ENCODE results near the gene LRRC61. TPM values are rescaled to one million over a fixed set of nuclear protein-coding genes. Genes with fewer than 3 reads are reported as not detected.
A peak's percentile ranks its signal among the peaks of the same experiment; 100 is the strongest.

Gene LRRC61
- total RNA-seq, 1 experiment from 2014 or later = 48.1 TPM

DNA sequence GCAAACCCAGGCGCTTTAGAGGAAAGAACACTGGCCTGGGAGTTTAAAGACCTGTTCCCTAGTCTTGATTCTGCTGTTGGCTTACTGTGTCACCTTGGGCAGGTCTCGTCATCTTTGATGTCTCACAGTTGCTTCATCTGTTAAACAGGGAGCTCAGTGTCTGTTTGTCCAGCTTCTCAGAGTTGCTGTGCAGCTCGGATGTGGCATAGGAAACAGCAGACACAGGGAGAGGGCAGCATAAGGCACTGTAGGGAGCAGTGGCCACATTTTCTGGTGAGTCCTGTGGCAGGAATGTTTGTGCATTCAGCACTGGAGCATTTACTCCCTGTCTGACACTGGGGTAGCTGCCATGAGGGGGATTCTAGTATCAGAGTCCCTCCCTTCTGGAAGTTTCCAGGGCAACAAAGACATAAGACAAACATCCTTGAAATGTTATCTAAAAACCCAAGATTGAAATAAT is 47.5 kb downstream of the LRRC61 start:
- Histone ChIP-seq H3K36me3 (ENCODE audit: insufficient read depth, low read length, poor library complexity, severe bottlenecking) (peaks cover 28% of the 10 kb centered on the region), H3K4me1 (ENCODE audit: insufficient read depth, low read length, poor library complexity, severe bottlenecking) (peaks cover 23% of the 10 kb centered on the region), H3K27ac (ENCODE audit: low read depth, low read length, poor library complexity, severe bottlenecking) (peak overlapping the region; percentile 97), H3K9me3 (ENCODE audit: low read depth, low read length, poor library complexity, severe bottlenecking) (no peaks in the 10 kb centered on the region), H3K4me3 (ENCODE audit: low read depth, low read length, poor library complexity, severe bottlenecking) (peak overlapping the region; percentile 96), H3K27me3 (replicated peaks; ENCODE audit: insufficient read depth, low read depth, low read length, poor library complexity) (no peaks in the 10 kb centered on the region)
- no peak for TF ChIP-seq EZH2 (IDR thresholded peaks at IDR 0.05; ENCODE audit: borderline replicate concordance, low read depth, low read length, poor library complexity, severe bottlenecking)
- TF ChIP-seq, protein P1, sequence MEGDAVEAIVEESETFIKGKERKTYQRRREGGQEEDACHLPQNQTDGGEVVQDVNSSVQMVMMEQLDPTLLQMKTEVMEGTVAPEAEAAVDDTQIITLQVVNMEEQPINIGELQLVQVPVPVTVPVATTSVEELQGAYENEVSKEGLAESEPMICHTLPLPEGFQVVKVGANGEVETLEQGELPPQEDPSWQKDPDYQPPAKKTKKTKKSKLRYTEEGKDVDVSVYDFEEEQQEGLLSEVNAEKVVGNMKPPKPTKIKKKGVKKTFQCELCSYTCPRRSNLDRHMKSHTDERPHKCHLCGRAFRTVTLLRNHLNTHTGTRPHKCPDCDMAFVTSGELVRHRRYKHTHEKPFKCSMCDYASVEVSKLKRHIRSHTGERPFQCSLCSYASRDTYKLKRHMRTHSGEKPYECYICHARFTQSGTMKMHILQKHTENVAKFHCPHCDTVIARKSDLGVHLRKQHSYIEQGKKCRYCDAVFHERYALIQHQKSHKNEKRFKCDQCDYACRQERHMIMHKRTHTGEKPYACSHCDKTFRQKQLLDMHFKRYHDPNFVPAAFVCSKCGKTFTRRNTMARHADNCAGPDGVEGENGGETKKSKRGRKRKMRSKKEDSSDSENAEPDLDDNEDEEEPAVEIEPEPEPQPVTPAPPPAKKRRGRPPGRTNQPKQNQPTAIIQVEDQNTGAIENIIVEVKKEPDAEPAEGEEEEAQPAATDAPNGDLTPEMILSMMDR (conservative IDR thresholded peaks at IDR 0.05; ENCODE audit: low read depth, low read length) = no peak
- BruUV-seq (replicated peaks) = TSS peak; percentile 23
- intact Hi-C loops (cut with micrococcal nuclease; ENCODE audit: unreplicated experiment) = no loop called here
- ChIA-PET CTCF (no interaction called here), POLR2A (ENCODE audit: low non-redundant PET) (no interaction called here)
- no peak for DNase-seq (ENCODE audit: low spot score)

DNA sequence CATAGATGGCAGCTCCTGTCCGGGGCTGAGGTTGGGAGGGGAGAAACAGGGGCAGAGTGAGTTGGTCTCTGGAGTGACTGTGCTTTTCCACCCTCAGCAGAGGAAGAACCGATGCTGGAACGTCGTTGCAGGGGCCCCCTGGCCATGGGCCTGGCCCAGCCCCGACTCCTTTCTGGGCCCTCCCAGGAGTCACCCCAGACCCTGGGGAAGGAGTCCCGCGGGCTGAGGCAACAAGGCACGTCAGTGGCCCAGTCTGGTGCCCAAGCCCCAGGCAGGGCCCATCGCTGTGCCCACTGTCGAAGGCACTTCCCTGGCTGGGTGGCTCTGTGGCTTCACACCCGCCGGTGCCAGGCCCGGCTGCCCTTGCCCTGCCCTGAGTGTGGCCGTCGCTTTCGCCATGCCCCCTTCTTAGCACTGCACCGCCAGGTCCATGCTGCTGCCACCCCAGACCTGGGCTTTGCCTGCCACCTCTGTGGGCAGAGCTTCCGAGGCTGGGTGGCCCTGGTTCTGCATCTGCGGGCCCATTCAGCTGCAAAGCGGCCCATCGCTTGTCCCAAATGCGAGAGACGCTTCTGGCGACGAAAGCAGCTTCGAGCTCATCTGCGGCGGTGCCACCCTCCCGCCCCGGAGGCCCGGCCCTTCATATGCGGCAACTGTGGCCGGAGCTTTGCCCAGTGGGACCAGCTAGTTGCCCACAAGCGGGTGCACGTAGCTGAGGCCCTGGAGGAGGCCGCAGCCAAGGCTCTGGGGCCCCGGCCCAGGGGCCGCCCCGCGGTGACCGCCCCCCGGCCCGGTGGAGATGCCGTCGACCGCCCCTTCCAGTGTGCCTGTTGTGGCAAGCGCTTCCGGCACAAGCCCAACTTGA is 48.2 kb downstream of the LRRC61 start:
- Histone ChIP-seq H3K4me1 (ENCODE audit: insufficient read depth, low read length, poor library complexity, severe bottlenecking) (peaks cover 30% of the 10 kb centered on the region), H3K36me3 (ENCODE audit: insufficient read depth, low read length, poor library complexity, severe bottlenecking) (peaks cover 28% of the 10 kb centered on the region), H3K27ac (ENCODE audit: low read depth, low read length, poor library complexity, severe bottlenecking) (peak overlapping the region; percentile 97), H3K4me3 (ENCODE audit: low read depth, low read length, poor library complexity, severe bottlenecking) (no peak overlapping the region), H3K9me3 (ENCODE audit: low read depth, low read length, poor library complexity, severe bottlenecking) (no peaks in the 10 kb centered on the region), H3K27me3 (replicated peaks; ENCODE audit: insufficient read depth, low read depth, low read length, poor library complexity) (no peaks in the 10 kb centered on the region)
- intact Hi-C loops (cut with micrococcal nuclease; ENCODE audit: unreplicated experiment) = no loop called here
- BruUV-seq (replicated peaks) = no TSS peak
- DNase-seq (ENCODE audit: low spot score) = no peak
- ChIA-PET CTCF (no interaction called here), POLR2A (ENCODE audit: low non-redundant PET) (no interaction called here)
- TF ChIP-seq EZH2 (IDR thresholded peaks at IDR 0.05; ENCODE audit: borderline replicate concordance, low read depth, low read length, poor library complexity, severe bottlenecking) = no peak
- TF ChIP-seq, protein P1 (conservative IDR thresholded peaks at IDR 0.05; ENCODE audit: low read depth, low read length) = no peak

DNA sequence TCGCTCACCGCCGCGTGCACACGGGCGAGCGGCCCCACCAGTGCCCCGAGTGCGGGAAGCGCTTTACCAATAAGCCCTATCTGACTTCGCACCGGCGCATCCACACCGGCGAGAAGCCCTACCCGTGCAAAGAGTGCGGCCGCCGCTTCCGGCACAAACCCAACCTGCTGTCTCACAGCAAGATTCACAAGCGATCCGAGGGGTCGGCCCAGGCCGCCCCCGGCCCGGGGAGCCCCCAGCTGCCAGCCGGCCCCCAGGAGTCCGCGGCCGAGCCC is 48.8 kb downstream of the LRRC61 start:
- Histone ChIP-seq H3K27ac (ENCODE audit: low read depth, low read length, poor library complexity, severe bottlenecking) (no peak overlapping the region), H3K27me3 (replicated peaks; ENCODE audit: insufficient read depth, low read depth, low read length, poor library complexity) (no peaks in the 10 kb centered on the region), H3K4me3 (ENCODE audit: low read depth, low read length, poor library complexity, severe bottlenecking) (no peak overlapping the region), H3K36me3 (ENCODE audit: insufficient read depth, low read length, poor library complexity, severe bottlenecking) (peaks cover 28% of the 10 kb centered on the region), H3K4me1 (ENCODE audit: insufficient read depth, low read length, poor library complexity, severe bottlenecking) (peaks cover 32% of the 10 kb centered on the region), H3K9me3 (ENCODE audit: low read depth, low read length, poor library complexity, severe bottlenecking) (no peaks in the 10 kb centered on the region)
- ChIA-PET POLR2A (ENCODE audit: low non-redundant PET) (no interaction called here), CTCF (no interaction called here)
- TF ChIP-seq, protein P1 (conservative IDR thresholded peaks at IDR 0.05; ENCODE audit: low read depth, low read length) = no peak
- TF ChIP-seq EZH2 (IDR thresholded peaks at IDR 0.05; ENCODE audit: borderline replicate concordance, low read depth, low read length, poor library complexity, severe bottlenecking) = no peak
- intact Hi-C loops (cut with micrococcal nuclease; ENCODE audit: unreplicated experiment) = no loop called here
- no TSS peak for BruUV-seq (replicated peaks)
- DNase-seq (ENCODE audit: low spot score) = no peak
